AG09319 (cell line): Measurements from ENCODE around the gene CDK3.
A peak's percentile ranks its signal among the peaks of the same experiment; 100 is the strongest.

Experiments
- DNase-seq: peaks from one replicate; pipeline ENCODE4 v3.0.0-alpha.2; 2010; ENCODE audit warnings: low read depth; ENCODE audit errors: extremely low read depth
- CTCF ChIP-seq: IDR thresholded peaks from 2 replicates; pipeline ENCODE4 v1.5.1; 2011; ENCODE audit warnings: low read depth, mild to moderate bottlenecking, inconsistent platforms, low read length, moderate library complexity

Gene CDK3

DNA sequence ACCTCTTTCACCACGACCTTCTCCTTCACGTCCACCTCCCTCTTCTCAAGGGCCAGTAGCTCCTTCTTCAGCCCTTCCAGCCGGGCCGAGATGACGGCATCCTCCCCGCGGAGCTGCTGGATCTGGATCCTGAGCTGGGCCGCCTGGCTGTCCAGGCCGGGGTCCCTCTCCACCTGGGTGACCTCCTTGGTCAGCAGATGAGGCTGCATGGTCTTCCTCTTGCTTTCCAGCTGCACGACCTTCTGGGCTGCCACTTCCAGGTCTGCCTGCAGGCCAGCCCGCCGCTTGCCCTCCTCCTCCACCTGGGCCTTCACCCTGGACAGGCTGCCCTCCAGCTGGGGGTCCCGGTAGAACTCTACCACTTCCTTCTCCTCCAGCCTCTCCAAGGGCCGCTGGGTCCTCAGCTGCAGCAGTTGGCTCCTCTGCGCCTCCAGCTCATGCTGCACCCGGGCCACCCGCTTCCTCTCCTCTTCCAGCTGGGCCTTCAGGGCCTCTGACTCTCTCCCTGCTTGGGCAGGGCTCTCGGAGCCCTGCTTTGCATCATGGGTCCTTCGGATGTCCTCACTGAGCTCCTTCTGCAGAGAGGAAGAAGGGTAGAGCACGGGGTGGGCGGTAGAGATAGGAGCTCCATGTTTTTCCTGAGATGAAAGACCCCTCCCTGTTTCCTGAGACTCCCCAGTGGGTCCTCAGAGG is 9.5 kb downstream of the CDK3 start:
- no peak for DNase-seq
- TF ChIP-seq CTCF, result no peak

DNA sequence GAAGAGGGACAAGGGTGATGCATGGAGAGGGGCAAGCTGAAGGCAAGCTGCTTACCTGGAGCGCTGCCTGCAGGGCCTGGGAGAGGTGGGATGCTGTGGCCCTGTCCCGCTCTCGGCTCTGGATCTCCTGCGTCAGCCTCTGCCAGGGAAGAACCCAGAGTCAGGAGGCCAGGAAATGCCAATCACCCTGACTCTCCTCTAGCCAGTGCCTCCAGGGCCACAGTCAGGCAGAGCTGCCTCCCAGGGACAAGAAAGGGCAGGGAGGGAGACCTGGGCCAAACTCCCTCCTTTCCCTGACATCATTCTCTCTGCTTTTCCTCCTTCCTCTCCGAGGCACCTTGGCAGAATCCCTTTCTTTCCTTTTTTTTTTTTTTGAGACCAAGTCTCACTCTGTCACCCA is 11.3 kb downstream of the CDK3 start:
- no peak for TF ChIP-seq CTCF
- no peak for DNase-seq

DNA sequence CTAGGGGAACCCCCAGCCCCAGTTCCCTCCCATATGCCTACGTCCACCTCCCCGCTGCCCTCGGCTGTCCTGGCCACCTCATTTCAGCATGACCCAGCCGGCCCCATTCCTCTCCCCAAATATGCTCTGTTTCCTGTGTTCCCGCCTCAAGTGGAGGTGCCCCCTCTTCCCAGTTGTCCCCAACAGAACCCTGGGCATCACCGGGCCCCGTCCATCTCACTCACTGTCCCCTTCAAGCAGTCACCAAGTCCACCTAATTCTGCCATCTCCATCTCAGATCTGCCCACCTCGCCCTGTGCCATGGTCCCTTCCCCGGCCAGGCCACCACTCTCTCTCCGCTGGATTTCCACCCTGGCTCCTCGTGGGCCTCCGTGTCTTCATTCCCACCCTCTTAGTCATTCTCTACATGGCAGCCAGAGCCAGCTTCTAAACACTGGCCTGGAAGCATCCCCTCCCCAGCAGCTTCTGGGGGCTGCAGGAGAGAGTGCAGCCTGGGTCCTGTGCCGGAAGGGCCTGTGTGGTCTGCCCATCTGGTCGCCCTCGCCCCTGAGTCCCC is 12.8 kb downstream of the CDK3 start:
- DNase-seq, result no peak
- no peak for TF ChIP-seq CTCF

DNA sequence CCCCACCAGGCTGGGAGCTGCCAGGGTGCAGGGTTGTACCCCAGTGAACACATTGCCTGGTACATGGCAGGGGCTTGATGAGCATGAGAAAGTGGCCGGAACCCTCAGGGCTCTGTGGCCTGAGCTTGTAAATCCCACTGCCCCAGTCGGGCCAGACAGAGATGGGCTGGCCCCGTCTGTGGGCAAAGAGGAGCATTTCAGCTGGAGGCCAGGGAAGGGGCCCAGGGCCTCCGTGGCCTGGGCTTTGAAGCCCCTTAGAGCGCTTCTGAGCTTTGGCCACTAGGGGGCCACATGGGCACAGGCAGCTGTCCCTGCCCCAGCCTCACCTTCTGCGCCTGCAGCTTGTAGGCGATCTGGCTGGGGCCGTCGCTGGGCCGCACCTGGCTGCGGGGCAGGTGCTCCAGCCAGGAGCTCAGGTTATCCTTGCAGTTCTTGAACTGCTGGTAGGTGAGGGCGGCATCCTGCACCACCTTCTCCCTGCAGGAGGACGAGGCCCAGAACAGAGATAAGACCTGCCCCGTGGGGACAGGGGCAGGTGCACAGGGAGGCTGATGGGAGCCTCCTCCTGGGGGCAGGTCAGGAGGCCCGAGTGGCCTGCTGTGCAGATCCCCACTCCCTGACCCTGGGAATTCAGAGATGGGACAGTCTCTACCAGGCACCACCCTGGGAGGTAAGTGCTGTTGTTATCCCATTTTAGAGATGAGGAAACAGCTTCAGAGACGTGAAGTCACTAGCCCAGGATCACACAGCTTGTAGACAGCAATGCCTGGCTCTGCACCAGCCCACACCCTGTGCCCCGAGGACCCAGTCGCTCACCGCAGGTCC is 13.7 kb downstream of the CDK3 start:
- peak; percentile 94 for TF ChIP-seq CTCF
- DNase-seq, result peak; percentile 19

DNA sequence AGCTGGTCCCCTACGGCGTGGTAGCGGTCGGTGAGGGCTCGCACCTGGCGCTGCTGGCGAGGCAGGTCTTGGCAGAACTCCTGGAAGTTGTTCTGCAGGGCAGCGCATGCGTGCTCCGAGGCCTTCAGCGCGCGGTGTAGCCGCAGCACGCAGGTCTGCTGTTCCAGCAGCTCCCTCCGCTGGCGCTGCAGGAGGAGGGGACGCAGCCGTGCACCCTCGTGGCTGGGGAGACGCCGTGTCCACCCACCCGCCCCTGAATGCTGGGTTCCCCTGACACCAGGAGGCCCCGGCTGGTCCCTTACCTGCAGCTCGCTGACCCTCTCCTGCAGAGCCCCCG is 14.2 kb downstream of the CDK3 start:
- no peak for DNase-seq

DNA sequence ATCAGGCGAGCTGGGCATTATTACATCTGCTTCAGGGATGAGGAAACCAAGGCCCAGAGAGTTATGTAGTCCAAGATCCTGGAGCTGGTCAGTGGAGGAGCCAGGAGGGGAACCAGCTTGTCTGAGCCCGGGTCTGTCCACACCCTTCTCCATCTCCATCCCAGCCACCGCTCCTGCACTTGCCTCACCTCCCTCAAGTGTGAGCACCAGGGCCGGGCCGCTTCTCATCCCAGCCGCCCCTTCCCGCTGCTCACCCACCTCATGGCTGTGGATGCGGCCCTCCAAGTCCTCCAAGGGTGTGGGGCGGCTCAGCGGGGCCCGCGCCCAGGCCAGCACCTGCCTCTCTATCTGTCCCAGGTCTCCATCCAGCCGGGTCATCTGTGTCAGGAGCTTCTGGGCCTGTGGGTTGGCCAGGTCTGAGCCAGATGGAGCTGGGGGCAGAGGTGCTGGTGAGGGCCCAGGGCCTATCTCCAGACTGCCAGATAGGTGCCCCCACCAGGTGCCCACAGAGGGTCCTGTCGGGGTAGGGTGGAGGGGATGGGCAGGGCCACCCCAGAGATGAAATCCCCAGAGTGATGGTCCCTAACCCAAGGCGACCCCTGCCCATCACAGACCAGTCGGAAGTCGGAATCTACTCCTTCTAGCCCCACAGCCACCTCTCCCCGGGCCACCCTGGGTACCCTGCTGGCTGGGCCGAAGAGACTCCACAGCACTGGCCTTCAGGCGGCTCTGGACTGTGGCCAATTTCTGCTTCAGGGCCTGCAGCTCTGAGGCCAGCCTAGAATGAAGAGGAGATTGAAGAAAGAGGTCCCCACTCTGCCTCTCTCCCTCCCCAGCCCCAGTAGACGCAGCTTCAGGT is 17.1 kb downstream of the CDK3 start:
- no peak for DNase-seq
- TF ChIP-seq CTCF, result no peak

More for the DNA sequence above, 14.2 kb downstream of the CDK3 start:
- no peak for TF ChIP-seq CTCF

- TF ChIP-seq CTCF, result no peak
- DNase-seq, result no peak
Measured at GRCh38 chr17:76018340-76018680, 17.7 kb downstream of the CDK3 start.
